MV-4-11 (cell line): ENCODE results near the gene F13B.
"Not testable (repeated sequence)": the region's sequence is repeated elsewhere in the genome, so short reads cannot be mapped to it uniquely, and the experiment has no call there.

ENCODE experiments used
- DNase-seq: peaks from one replicate; lab custom pipeline; 2025; lab: John Stamatoyannopoulos, UW

F13B gene

GRCh38 chr1:197042676-197043341 is 24.3 kb downstream of the F13B start:
- no peak for DNase-seq

GRCh38 chr1:197041486-197042353 is 25.3 kb downstream of the F13B start:
- DNase-seq = no peak

- DNase-seq = no peak
These were observed 30.2 kb downstream of the F13B start for GRCh38 chr1:197036861-197037260.

GRCh38 chr1:197034631-197035339 is 32.3 kb downstream of the F13B start:
- not testable (repeated sequence) for DNase-seq

- no peak for DNase-seq
These were observed 37.3 kb downstream of the F13B start for GRCh38 chr1:197029749-197030148.

GRCh38 chr1:197027359-197027758 is 39.7 kb downstream of the F13B start:
- DNase-seq = no peak

- no peak for DNase-seq
These were observed 42.6 kb downstream of the F13B start for GRCh38 chr1:197024460-197024859.

GRCh38 chr1:197021716-197022115 is 45.3 kb downstream of the F13B start:
- DNase-seq = no peak

- no peak for DNase-seq
These were observed 49.4 kb downstream of the F13B start for GRCh38 chr1:197017558-197018146.

GRCh38 chr1:197016751-197017150 is 50.3 kb downstream of the F13B start:
- no peak for DNase-seq

- DNase-seq = no peak
These were observed 53.8 kb downstream of the F13B start for GRCh38 chr1:197013234-197013633.

- no peak for DNase-seq
These were observed 55.4 kb downstream of the F13B start for GRCh38 chr1:197011614-197012013.

- no peak for DNase-seq
These were observed 58.2 kb downstream of the F13B start for GRCh38 chr1:197008861-197009260.

- DNase-seq = no peak
These were observed 63.9 kb downstream of the F13B start for GRCh38 chr1:197003132-197003531.

- DNase-seq = no peak
These were observed 65.2 kb downstream of the F13B start for GRCh38 chr1:197001828-197002227.

- DNase-seq = no peak
These were observed 69.6 kb downstream of the F13B start for GRCh38 chr1:196997423-196997822.

- DNase-seq = no peak
These were observed 73.1 kb downstream of the F13B start for GRCh38 chr1:196993916-196994315.

GRCh38 chr1:196991919-196992651 is 75.0 kb downstream of the F13B start:
- DNase-seq = not testable (repeated sequence)
